GM12891 (cell line): ENCODE data around the gene SND1.

ENCODE experiments used
- PAX5 ChIP-seq: IDR thresholded peaks from 2 replicates; pipeline ENCODE4 v1.6.1; 2011; ENCODE audit warnings: low read length, moderate library complexity, mild to moderate bottlenecking; ENCODE audit not compliant: insufficient read depth, severe bottlenecking
- POLR2A ChIP-seq: IDR thresholded peaks from 2 replicates; pipeline ENCODE4 v1.6.1; 2011; ENCODE audit warnings: low read depth, low read length, control low read depth
- POLR2AphosphoS5 ChIP-seq: IDR thresholded peaks from 2 replicates; pipeline ENCODE4 v1.6.1; 2011; ENCODE audit warnings: low read depth, low read length, control low read depth
- POU2F2 ChIP-seq: IDR thresholded peaks from 2 replicates; pipeline ENCODE4 v1.6.1; 2011; ENCODE audit warnings: low read depth, mild to moderate bottlenecking, control low read depth, low read length, moderate library complexity
- TAF1 ChIP-seq: IDR thresholded peaks from 2 replicates; pipeline ENCODE4 v1.6.1; 2011; ENCODE audit warnings: low read depth, low read length, control low read depth

DNA sequence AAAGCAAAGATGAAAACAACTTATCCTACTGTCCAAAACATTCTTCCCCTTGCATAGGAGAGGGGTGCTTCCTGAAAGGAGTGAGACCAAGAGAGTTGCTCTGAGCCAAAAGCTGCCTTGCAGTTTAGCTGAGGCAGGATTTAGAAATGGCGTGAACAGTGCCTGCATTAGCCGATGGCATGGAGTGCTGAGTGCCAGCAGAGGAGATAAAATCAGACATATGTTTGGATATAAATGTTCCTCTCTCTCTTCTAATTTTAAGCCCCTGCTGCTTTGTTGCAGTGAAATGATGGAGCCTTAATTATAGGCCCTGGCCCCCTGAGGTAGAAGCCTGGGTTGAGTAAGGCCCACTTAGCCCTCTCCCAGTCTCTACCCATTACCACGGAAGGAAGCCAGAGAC is 372.2 kb downstream of the SND1 start:
- TF ChIP-seq POLR2A: no peak
- no peak for TF ChIP-seq PAX5
- no peak for TF ChIP-seq POLR2AphosphoS5
- TF ChIP-seq POU2F2: no peak
- TF ChIP-seq TAF1: no peak
